Lower lobe of right lung (tissue), 2 donors: ENCODE measurements around the gene UGT3A1. TPM values are rescaled to one million over a fixed set of nuclear protein-coding genes. Genes with fewer than 3 reads are reported as not detected.

Source experiments
- ATAC-seq, 2 donors: fragments of 200-7000 bp; cut with Tn5 transposase; one replicate each; pipeline ENCODE4 v1.9.1; 2020 to 2022; ENCODE audit warnings: mild to moderate bottlenecking in 2 of 2, moderate library complexity in 2 of 2
- DNase-seq: peaks from one replicate; pipeline ENCODE4 v3.0.0-alpha.2; 2020
- H3K27ac ChIP-seq: fragments of 200-600 bp; one replicate; pipeline ENCODE4 v1.8.0; 2022
- H3K27me3 ChIP-seq: fragments of 200-600 bp; one replicate; pipeline ENCODE4 v1.8.0; 2022; ENCODE audit warnings: low read depth
- H3K36me3 ChIP-seq: fragments of 200-600 bp; one replicate; pipeline ENCODE4 v1.8.0; 2022; ENCODE audit warnings: mild to moderate bottlenecking
- H3K4me1 ChIP-seq: fragments of 200-600 bp; one replicate; pipeline ENCODE4 v1.8.0; 2022
- H3K4me3 ChIP-seq: fragments of 200-600 bp; one replicate; pipeline ENCODE4 v1.8.0; 2022; ENCODE audit warnings: mild to moderate bottlenecking
- H3K9me3 ChIP-seq: fragments of 200-600 bp; one replicate; pipeline ENCODE4 v1.8.0; 2022
- CTCF ChIP-seq: fragments of 200-600 bp; IDR thresholded peaks from one replicate; pipeline ENCODE4 v1.8.0; 2022; ENCODE audit warnings: antibody characterized with exemption, mild to moderate bottlenecking
- intact Hi-C: fragments of 100-400 bp; cut with DNase I; formaldehyde crosslinking; loops from one replicate; pipeline ENCODE4 v1.11.0; 2022
- total RNA-seq: library from RNA; stranded (reverse); fragmentation: NEBNext Ultra II Directional; extraction: Animal tissue kit (Norgen Biotek cat#: 25700); gene quantifications from one replicate; pipeline ENCODE4 v1.2.1, GENCODE V29; 2021
- donor health status: DM: no; HTN: yes; CAD: no; lungs with severe emphysema.

The UGT3A1 gene
- total RNA-seq, 1 donor from 2014 or later: not detected

- no peak within 1 kb of the TSS for H3K27ac ChIP-seq
- no peak for TF ChIP-seq CTCF
- H3K4me1 ChIP-seq: no peaks in the 10 kb centered on the region
- ATAC-seq (peak; percentile 80 to 82), DNase-seq (no peak)
- no peaks in the 10 kb centered on the region for H3K27me3 ChIP-seq
- intact Hi-C loops: no loop called here
- no peaks in the 10 kb centered on the region for H3K9me3 ChIP-seq
- H3K4me3 ChIP-seq: no peak within 1 kb of the TSS
- H3K36me3 ChIP-seq: no peaks in the 10 kb centered on the region
Observed at GRCh38 chr5:35938568-35939227, 52.5 kb downstream of the UGT3A1 start, which contains the start of gene CAPSL. Gene CAPSL (minus strand): TSS chr5:35938622. CDS start chr5:35921120, 17,502 bp downstream.

DNA sequence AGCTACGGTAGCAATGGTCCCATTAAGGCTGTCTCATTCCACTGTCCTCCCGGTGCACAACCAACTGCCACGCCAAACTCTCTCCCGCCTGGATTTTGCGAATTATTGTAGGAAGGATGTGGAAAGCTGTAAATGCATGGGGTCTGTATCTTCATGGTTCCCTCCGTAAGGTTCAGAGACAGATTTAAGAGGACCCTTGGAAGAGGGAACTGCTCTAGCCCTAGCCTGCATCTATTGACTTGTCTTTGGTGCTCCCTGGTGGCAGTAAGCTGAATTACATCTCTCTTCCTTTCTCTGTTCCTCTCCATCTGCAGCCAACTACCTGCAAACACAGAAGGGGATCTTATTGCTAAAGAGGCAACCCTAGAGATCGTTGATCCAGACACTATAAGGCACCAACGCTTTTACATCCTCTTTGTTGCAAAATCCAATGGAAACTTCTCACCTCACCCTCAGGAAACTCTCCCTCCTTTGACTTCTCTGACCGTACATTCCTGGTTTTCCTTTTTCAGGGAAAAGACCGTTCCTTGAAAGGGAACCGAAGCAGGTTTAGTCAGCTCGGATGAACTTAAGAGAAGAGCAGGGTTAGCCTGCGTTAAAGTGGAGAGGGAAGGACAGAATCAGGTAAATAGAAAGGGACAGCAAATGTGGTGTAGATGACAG lies 64.7 kb downstream of the UGT3A1 start:
- no peaks in the 10 kb centered on the region for H3K9me3 ChIP-seq
- peaks cover 9% of the 10 kb centered on the region for H3K4me1 ChIP-seq
- TF ChIP-seq CTCF: peak; percentile 84
- H3K4me3 ChIP-seq: no peak overlapping the region
- H3K27ac ChIP-seq: no peak overlapping the region
- H3K36me3 ChIP-seq: no peaks in the 10 kb centered on the region
- DNase-seq: no peak
- intact Hi-C loops: loop anchor here (10.0 kb wide), 1 partner anchor 832 kb away; no protein-coding TSS in a partner anchor
- peak; percentile 70 to 77 for ATAC-seq
- no peaks in the 10 kb centered on the region for H3K27me3 ChIP-seq

DNA sequence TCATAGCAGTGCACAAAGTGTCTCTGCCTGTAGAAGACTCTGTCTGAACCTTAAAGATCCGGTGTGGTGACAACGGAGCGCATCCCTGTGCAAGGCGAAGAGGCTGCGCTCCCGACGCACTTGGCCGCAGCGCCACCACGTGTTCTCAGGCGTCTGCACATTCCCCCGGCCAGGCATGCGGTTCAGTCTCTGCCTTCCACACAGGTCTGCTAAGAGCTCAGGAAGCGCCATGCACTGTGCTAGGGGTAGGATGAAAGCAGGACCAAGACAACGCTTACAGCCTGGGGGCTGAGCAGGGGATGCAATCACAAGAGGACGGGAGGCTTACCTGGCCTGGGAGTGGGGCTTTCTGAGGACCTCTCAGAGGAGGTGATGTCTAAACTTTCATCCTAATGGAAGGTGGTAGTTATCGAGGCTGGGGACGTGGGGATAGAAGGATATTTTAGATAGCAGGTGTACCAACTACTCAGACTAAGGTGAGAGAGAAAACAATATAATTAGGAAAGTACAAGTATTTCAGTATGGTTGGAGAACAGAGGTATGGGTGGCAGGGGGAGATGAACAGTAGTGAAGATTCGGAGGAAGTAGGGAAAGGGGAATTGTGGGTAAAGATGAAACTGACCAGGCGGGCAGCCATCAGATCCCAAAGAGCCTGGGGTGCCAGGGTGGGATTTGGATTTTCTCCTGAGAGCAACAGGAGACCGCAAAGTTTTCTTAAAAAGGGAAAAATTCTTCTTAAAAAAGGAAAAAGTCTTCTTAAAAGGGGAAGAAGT lies 66.1 kb downstream of the UGT3A1 start:
- Histone ChIP-seq H3K36me3 (no peaks in the 10 kb centered on the region), H3K4me3 (no peak overlapping the region), H3K4me1 (peaks cover 9% of the 10 kb centered on the region), H3K9me3 (no peaks in the 10 kb centered on the region), H3K27ac (no peak overlapping the region), H3K27me3 (no peaks in the 10 kb centered on the region)
- ATAC-seq (peak; percentile 82 to 86), DNase-seq (peak; percentile 64)
- intact Hi-C loops: loop anchor here (10.0 kb wide), 1 partner anchor 830 kb away; no protein-coding TSS in a partner anchor
- TF ChIP-seq CTCF: peak; percentile 73

GRCh38 chr5:35924122-35924949 lies 66.9 kb downstream of the UGT3A1 start:
- intact Hi-C loops: loop anchor here (10.0 kb wide), 1 partner anchor 830 kb away; no protein-coding TSS in a partner anchor
- peak in 1 of 2 donors; percentile 9 for ATAC-seq
- no peak for TF ChIP-seq CTCF
- Histone ChIP-seq H3K9me3 (no peaks in the 10 kb centered on the region), H3K4me1 (peaks cover 9% of the 10 kb centered on the region), H3K4me3 (no peak overlapping the region), H3K36me3 (no peaks in the 10 kb centered on the region), H3K27ac (no peak overlapping the region), H3K27me3 (no peaks in the 10 kb centered on the region)
- DNase-seq: no peak

- DNase-seq (no peak), ATAC-seq (no peak)
- intact Hi-C loops: loop anchor here (10.0 kb wide), 1 partner anchor 828 kb away; no protein-coding TSS in a partner anchor
- no peak overlapping the region for H3K27ac ChIP-seq
- no peaks in the 10 kb centered on the region for H3K27me3 ChIP-seq
- no peak overlapping the region for H3K4me3 ChIP-seq
- peaks cover 9% of the 10 kb centered on the region for H3K4me1 ChIP-seq
- no peak for TF ChIP-seq CTCF
- H3K36me3 ChIP-seq: no peaks in the 10 kb centered on the region
- H3K9me3 ChIP-seq: no peaks in the 10 kb centered on the region
Observed at GRCh38 chr5:35922468-35922867, 68.7 kb downstream of the UGT3A1 start.
